Prostate gland (tissue), 2 donors: ENCODE results near the gene TP53RK.

Experiments
- CTCF ChIP-seq, 4 experiments: fragments of 200-600 bp in 2 of 4; fragments of 450-650 bp in 2 of 4; sonication (generic) in 2 of 4; IDR thresholded peaks; 1 replicate in 3 of 4; 2 replicates in 1 of 4; pipeline ENCODE4 v1.5.1; 2016 to 2019; ENCODE audit warnings: antibody characterized with exemption in 4 of 4, mild to moderate bottlenecking in 2 of 4, moderate library complexity in 2 of 4
- POLR2A ChIP-seq: fragments of 450-650 bp; IDR thresholded peaks from one replicate; pipeline ENCODE4 v1.6.1; 2016; ENCODE audit warnings: antibody characterized with exemption, mild to moderate bottlenecking
- POLR2AphosphoS5 ChIP-seq: sonication (generic); formaldehyde crosslinking; IDR thresholded peaks from one replicate; pipeline ENCODE4 v1.6.1; 2017; ENCODE audit warnings: antibody characterized with exemption

- TF ChIP-seq CTCF (IDR thresholded peaks at IDR 0.05) (no peak), POLR2A (no peak), POLR2AphosphoS5 (no peak)
These were observed 39.6 kb downstream of the TP53RK start for GRCh38 chr20:46649650-46649949.
